ENCODE measurements around the gene CHRNA1.

Gene CHRNA1

DNA sequence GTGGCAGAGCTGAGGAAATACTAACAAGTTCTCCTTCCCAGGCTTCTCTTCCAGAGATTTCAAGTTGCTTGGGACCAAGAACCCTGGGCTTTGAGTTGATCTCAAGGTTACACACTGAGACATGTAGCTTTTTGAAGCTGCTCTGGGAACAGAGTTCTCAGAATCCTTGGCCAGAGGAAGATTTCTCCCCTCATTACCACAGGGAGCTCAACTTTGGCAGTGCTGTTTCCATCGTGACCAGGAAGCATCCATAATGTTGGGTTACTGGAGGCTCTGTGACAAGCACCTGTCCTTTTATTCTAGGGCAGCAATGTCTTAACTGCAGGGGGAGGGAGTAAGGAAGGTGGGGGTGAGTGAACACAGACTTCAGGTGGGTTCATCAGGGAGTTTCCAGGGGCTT, 41.5 kb upstream of the CHRNA1 start:
- Histone ChIP-seq H3K9me2 (ENCODE audit: low read depth, low read length) (no peaks in the 10 kb centered on the region), H3K36me3 (ENCODE audit: insufficient read depth, low read length) (no peaks in the 10 kb centered on the region), H4K20me1 (ENCODE audit: insufficient read depth, low read length) (no peaks in the 10 kb centered on the region), H3K27ac (ENCODE audit: low read depth, low read length, poor library complexity, severe bottlenecking) (no peak overlapping the region), H3K4me3 (ENCODE audit: low read depth, low read length, poor library complexity, severe bottlenecking) (no peak overlapping the region), H3K4me1 (ENCODE audit: insufficient read depth, low read length, severe bottlenecking) (no peaks in the 10 kb centered on the region), H2AFZ (ENCODE audit: low read length) (no peak overlapping the region), H3K9me3 (ENCODE audit: low read length) (no peaks in the 10 kb centered on the region), H3K27me3 (ENCODE audit: insufficient read depth, low read length) (no peaks in the 10 kb centered on the region; the same call in 1 of the 2 replicates), H3K79me2 (ENCODE audit: insufficient read depth, low read length) (no peaks in the 10 kb centered on the region), H3K9ac (ENCODE audit: low read length) (no peak overlapping the region), H3K4me2 (ENCODE audit: low read length) (no peak overlapping the region), H3F3A (ENCODE audit: insufficient read depth, low read length) (no peaks in the 10 kb centered on the region)
- TF ChIP-seq, protein P1, sequence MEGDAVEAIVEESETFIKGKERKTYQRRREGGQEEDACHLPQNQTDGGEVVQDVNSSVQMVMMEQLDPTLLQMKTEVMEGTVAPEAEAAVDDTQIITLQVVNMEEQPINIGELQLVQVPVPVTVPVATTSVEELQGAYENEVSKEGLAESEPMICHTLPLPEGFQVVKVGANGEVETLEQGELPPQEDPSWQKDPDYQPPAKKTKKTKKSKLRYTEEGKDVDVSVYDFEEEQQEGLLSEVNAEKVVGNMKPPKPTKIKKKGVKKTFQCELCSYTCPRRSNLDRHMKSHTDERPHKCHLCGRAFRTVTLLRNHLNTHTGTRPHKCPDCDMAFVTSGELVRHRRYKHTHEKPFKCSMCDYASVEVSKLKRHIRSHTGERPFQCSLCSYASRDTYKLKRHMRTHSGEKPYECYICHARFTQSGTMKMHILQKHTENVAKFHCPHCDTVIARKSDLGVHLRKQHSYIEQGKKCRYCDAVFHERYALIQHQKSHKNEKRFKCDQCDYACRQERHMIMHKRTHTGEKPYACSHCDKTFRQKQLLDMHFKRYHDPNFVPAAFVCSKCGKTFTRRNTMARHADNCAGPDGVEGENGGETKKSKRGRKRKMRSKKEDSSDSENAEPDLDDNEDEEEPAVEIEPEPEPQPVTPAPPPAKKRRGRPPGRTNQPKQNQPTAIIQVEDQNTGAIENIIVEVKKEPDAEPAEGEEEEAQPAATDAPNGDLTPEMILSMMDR (IDR thresholded peaks at IDR 0.05; ENCODE audit: low read length) = no peak
- no peak for TF ChIP-seq EZH2 (IDR thresholded peaks at IDR 0.05; ENCODE audit: borderline replicate concordance, low read length)

DNA sequence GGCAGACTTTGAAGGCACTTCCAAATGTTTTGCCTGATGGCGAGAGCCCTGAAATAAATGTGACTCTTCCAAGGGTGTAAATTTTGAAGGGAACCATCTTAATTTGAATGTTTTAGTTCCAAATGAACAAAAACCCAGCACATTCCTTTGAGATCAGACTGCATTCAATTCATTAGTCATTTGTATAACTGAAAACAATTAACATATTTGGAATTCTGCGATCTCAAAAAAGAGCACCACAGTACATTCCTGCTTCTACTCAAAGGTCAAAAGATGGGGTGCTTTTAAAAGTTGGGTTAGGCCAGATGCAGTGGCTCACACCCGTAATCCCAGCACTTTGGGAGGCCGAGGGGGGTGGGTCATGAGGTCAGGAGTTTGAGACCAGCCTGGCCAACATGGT, 38.2 kb upstream of the CHRNA1 start:
- H2AFZ ChIP-seq (ENCODE audit: low read length) = no peak overlapping the region
- no peaks in the 10 kb centered on the region for H3K9me2 ChIP-seq (ENCODE audit: low read depth, low read length)
- H3K79me2 ChIP-seq (ENCODE audit: insufficient read depth, low read length) = no peaks in the 10 kb centered on the region
- H3K9me3 ChIP-seq (ENCODE audit: low read length) = no peaks in the 10 kb centered on the region
- no peaks in the 10 kb centered on the region; the same call in 1 of the 2 replicates for H3K27me3 ChIP-seq (ENCODE audit: insufficient read depth, low read length)
- H3K9ac ChIP-seq (ENCODE audit: low read length) = no peak overlapping the region
- H4K20me1 ChIP-seq (ENCODE audit: insufficient read depth, low read length) = no peaks in the 10 kb centered on the region
- H3K4me1 ChIP-seq (ENCODE audit: insufficient read depth, low read length, severe bottlenecking) = no peaks in the 10 kb centered on the region
- no peak overlapping the region for H3K27ac ChIP-seq (ENCODE audit: low read depth, low read length, poor library complexity, severe bottlenecking)
- no peak overlapping the region for H3K4me2 ChIP-seq (ENCODE audit: low read length)
- H3K36me3 ChIP-seq (ENCODE audit: insufficient read depth, low read length) = no peaks in the 10 kb centered on the region
- TF ChIP-seq, protein P1 (IDR thresholded peaks at IDR 0.05; ENCODE audit: low read length) = no peak
- no peak for TF ChIP-seq EZH2 (IDR thresholded peaks at IDR 0.05; ENCODE audit: borderline replicate concordance, low read length)
- no peaks in the 10 kb centered on the region for H3F3A ChIP-seq (ENCODE audit: insufficient read depth, low read length)
- H3K4me3 ChIP-seq (ENCODE audit: low read depth, low read length, poor library complexity, severe bottlenecking) = no peak overlapping the region

DNA sequence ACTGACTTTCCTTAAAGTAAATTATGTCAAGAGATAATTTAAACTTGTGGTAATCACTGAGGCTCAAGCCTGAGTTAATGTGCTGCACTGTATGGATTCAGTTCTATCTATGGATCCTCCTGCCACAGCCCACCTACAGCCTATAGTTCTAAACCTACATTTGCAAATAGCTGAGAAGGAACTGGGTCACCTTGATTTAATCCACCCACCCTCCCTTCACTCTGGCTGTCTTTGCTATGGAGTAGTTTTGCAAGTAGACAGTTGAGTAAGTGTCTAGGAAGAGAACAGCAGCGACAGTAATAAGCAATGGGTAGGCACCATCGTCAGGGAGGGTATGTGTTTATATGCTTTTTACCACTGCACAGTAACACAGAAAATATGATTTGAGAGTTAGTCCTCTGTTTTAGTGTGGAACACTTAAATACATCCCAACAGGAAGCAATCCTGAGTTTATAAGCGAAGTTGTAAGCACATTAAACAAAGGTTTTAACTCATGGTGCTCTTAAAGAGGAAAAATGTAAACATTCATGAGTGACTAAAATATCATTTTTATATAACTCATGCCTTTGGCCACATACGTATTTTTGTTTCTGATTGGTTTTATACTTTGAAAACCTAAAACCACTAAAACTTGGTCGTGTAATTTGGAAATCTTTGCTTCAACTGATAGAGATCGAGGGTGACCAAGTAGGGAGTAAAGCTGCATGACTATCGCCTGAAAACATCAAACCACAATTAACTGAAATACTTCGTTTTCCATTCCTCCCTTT, 36.3 kb upstream of the CHRNA1 start:
- no peak overlapping the region for H2AFZ ChIP-seq (ENCODE audit: low read length)
- H3K27me3 ChIP-seq (ENCODE audit: insufficient read depth, low read length) = no peaks in the 10 kb centered on the region
- H3K9ac ChIP-seq (ENCODE audit: low read length) = no peak overlapping the region
- no peaks in the 10 kb centered on the region for H3K9me3 ChIP-seq (ENCODE audit: low read length)
- no peak overlapping the region for H3K4me2 ChIP-seq (ENCODE audit: low read length)
- H3F3A ChIP-seq (ENCODE audit: insufficient read depth, low read length) = no peaks in the 10 kb centered on the region
- H3K4me1 ChIP-seq (ENCODE audit: insufficient read depth, low read length, severe bottlenecking) = no peaks in the 10 kb centered on the region
- no peaks in the 10 kb centered on the region for H3K79me2 ChIP-seq (ENCODE audit: insufficient read depth, low read length)
- no peak overlapping the region for H3K4me3 ChIP-seq (ENCODE audit: low read depth, low read length, poor library complexity, severe bottlenecking)
- no peaks in the 10 kb centered on the region for H3K9me2 ChIP-seq (ENCODE audit: low read depth, low read length)
- TF ChIP-seq, protein P1 (IDR thresholded peaks at IDR 0.05; ENCODE audit: low read length) = no peak
- TF ChIP-seq EZH2 (IDR thresholded peaks at IDR 0.05; ENCODE audit: borderline replicate concordance, low read length) = no peak
- H4K20me1 ChIP-seq (ENCODE audit: insufficient read depth, low read length) = no peaks in the 10 kb centered on the region
- no peak overlapping the region for H3K27ac ChIP-seq (ENCODE audit: low read depth, low read length, poor library complexity, severe bottlenecking)
- H3K36me3 ChIP-seq (ENCODE audit: insufficient read depth, low read length) = no peaks in the 10 kb centered on the region

Measured in OCI-LY1 (cell line).